Measurements from ENCODE around the gene ITGB4.
A peak's percentile ranks its signal among the peaks of the same experiment; 100 is the strongest.
"Not testable (repeated sequence)": the region's sequence is repeated elsewhere in the genome, so short reads cannot be mapped to it uniquely, and the experiment has no call there.

The ITGB4 gene

DNA sequence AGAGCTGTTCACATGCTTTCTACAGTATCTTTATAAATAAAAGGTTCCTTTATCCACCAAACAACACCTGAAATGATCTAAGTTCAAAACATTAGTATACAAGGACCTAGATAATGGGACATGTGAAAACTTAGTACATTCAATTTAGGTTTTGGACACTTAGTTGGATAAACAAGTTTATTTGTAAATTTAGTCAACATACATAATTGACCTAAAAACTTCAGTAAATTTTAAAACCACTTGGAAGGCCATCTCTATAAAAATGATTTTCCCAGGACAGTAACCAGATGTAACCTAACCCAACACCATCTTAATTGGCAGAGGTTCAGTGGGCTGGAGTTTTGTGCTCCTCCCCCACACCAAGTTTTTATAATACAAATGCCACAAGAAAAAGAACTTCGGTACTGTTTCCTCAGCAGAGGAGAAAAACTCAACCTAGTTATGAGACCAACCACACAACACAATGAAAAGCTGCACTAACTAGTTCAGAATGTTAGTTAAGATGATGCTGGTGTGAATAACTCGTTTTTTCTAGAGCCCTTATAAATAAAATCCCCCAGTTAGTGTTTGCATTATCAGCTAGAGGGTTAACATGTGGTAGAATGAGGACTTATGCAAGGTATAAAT is 56.1 kb downstream of the ITGB4 start:
- FAIRE-seq (no peak), DNase-seq (ENCODE audit: insufficient read length, low spot score) (no peak)
- TF ChIP-seq, protein P1, sequence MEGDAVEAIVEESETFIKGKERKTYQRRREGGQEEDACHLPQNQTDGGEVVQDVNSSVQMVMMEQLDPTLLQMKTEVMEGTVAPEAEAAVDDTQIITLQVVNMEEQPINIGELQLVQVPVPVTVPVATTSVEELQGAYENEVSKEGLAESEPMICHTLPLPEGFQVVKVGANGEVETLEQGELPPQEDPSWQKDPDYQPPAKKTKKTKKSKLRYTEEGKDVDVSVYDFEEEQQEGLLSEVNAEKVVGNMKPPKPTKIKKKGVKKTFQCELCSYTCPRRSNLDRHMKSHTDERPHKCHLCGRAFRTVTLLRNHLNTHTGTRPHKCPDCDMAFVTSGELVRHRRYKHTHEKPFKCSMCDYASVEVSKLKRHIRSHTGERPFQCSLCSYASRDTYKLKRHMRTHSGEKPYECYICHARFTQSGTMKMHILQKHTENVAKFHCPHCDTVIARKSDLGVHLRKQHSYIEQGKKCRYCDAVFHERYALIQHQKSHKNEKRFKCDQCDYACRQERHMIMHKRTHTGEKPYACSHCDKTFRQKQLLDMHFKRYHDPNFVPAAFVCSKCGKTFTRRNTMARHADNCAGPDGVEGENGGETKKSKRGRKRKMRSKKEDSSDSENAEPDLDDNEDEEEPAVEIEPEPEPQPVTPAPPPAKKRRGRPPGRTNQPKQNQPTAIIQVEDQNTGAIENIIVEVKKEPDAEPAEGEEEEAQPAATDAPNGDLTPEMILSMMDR (IDR thresholded peaks at IDR 0.05; ENCODE audit: insufficient read depth, missing control alignments): no peak

DNA sequence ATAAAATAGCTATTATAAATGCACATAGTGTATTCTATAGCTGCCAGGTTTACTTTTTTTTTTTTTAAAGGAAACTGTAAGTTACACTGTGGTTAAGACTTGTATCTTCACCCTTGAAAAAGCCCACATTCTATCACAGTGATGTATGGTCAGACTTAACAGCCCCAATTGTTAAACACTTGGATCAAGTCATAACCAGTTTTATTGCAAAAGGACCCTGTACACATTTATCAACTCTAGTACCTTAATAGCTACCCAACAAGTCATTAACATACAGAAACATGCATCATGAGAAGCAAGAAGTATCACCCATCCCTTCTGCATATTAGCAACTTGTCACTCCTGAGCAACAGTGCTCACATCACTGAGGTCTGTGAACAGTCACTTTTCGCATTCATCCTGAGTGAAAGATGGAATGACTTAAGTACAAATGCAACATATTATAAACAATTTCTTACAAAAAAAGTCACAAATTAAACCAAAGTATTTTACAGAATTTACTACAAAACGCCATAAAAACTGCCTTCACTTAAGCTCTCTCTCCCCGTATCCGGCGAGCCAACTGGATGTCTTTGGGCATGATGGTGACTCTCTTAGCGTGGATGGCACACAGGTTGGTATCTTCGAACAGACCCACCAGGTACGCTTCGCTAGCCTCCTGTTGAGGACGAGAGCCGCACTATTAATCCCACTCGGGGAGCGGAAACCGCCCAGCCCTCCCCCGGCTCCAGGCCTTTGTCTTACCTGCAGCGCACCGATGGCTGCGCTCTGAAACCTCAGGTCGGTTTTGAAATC is 57.0 kb downstream of the ITGB4 start:
- DNase-seq (ENCODE audit: insufficient read length, low spot score); FAIRE-seq: not testable (repeated sequence)

DNA sequence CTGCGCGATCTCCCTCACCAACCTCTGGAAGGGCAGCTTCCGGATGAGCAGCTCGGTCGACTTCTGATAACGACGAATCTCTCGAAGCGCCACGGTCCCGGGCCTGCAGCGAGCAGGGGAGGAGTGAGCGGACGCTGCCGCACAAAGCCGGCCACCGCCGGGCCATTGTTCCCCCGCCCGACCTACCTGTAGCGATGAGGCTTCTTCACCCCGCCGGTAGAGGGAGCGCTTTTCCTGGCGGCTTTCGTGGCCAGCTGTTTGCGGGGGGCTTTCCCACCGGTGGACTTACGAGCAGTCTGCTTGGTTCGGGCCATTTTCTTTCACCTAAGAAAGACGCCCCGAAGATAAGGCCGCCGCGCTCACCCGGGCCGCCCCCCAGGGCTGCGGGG is 57.6 kb downstream of the ITGB4 start:
- TF ChIP-seq, protein P1 (IDR thresholded peaks at IDR 0.05; ENCODE audit: insufficient read depth, missing control alignments): peak; percentile 49
- FAIRE-seq (no peak), DNase-seq (ENCODE audit: insufficient read length, low spot score) (no peak)

DNA sequence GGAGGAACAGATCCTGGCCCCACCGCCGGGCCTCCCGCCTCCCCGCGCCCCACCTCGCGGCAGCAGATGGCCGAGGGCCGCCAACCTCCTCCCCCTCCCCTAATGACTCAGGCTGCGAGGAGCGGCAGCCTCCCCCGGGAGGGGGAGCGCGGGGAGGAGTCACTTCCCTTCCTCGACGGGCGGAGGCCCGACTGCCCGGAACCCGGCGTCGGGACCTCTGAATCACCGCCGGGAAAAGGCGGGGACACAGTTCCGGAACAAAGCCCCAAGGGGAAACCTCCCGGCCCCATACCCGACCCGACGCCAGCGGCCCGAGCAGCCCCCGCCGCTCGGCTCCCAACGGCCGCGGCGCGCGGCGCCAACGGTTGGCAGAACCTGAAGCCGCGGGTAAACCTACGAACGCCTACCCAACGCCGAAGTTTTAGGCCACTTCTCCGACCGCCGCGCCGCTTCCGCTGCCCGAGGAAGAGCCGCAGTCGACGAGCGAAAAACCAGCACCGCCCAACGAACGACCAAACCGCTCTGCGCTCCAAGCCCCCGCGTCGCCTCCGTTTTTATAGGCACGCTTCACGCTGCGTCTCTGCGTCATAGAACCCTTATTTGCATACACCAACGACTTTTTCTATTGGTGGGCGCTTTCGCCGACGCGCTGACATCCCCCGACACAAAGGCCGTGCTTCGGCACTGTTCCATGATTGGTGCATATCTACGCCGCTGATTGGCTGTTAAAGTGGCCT is 58.2 kb downstream of the ITGB4 start:
- FAIRE-seq (no peak), DNase-seq (ENCODE audit: insufficient read length, low spot score) (no peak)
- TF ChIP-seq, protein P1 (IDR thresholded peaks at IDR 0.05; ENCODE audit: insufficient read depth, missing control alignments): no peak

DNA sequence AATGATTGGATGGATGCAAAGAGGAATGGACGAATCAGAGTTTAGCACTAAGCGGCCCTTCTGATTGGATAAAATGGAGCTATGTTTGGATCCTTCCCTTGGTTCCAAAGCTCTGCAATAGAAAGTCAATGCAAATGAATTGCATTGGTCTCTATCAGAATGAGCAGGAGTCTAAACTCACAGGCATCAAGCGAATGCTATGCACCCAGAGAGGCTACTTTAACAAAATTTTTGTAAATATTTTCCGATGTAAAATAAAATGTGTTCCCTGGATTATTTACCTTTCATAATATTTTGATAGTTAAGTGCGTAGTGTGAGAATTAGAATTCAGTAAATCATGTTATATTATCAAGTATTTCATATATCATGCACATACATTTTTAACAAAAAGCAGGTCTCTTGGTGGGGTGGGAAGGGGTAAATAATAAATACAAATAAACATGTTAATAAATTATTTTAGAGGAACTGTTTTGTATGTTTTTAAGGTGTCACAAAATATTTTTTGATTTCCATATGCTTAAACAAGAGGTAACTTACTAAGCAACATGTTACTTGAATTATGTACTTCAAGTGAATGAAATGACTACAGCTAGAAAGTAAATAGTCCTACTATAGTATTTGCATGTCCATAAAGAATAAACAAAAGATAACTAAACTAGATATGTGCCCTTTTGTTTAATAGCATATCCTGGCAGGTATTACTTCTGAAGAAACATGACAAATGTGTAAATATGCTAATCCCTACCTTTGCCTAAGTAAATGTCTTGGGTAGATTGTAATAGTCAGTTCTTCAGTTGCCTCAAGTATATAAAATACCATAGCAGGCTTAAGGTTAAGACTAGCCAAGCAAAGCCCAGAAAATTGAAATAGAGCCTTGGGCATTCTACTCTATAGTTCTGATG is 59.0 kb downstream of the ITGB4 start:
- FAIRE-seq (peak; percentile 81), DNase-seq (ENCODE audit: insufficient read length, low spot score) (peak; percentile 82)
- TF ChIP-seq, protein P1 (IDR thresholded peaks at IDR 0.05; ENCODE audit: insufficient read depth, missing control alignments): no peak

DNA sequence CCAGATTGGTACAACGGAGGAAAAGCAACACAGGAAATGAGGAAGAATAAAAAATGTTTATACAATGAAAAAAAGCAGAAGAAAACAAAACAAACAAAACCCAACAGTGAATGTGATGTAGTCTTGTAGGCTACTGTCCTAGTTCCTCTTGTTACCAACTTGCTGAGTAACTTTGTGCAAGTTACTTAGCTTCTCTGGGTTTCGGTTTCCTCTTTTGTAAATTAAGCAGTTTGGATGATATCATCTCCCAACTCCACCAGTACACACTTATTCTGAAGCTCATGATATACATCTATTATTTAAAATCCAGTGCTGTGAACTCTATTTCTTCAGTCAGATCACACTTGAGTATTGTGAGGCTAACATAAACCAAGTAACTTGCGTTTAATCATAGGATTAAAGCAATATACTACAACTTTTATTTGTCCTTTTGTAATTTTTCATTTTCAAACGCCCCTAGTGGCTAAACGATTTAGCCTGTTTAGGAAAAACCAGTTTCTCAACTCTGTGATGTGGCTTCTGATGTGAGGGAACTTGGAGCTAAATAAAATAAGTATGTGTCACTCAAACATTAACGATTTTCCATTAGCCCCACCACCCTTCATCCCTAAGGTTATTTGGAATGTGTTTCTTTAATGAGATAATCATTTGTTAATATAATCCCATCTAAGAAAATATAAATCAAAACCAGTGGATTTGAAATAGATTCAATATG is 62.0 kb downstream of the ITGB4 start:
- no peak for FAIRE-seq
- DNase-seq (ENCODE audit: insufficient read length, low spot score): no peak
- TF ChIP-seq, protein P1 (IDR thresholded peaks at IDR 0.05; ENCODE audit: insufficient read depth, missing control alignments): peak; percentile 52
